Parathyroid adenoma (tissue), 2 donors: ENCODE data around the gene FURIN.

Experiments used
- H2AFZ ChIP-seq: fragments of 300-600 bp; sonication (generic); one replicate; pipeline ENCODE4 v1.7.0; 2017; ENCODE audit warnings: antibody characterized with exemption, mild to moderate bottlenecking
- H3K27ac ChIP-seq: fragments of 300-600 bp; sonication (generic); one replicate; pipeline ENCODE4 v1.7.0; 2017
- H3K27me3 ChIP-seq: fragments of 300-600 bp; sonication (generic); one replicate; pipeline ENCODE4 v1.7.0; 2017; ENCODE audit warnings: low read length; ENCODE audit not compliant: control insufficient read depth, insufficient read depth
- H3K36me3 ChIP-seq: fragments of 300-600 bp; sonication (generic); one replicate; pipeline ENCODE4 v1.7.0; 2017; ENCODE audit warnings: low read length; ENCODE audit not compliant: control insufficient read depth, insufficient read depth
- H3K4me1 ChIP-seq: fragments of 300-600 bp; sonication (generic); one replicate; pipeline ENCODE4 v1.7.0; 2017; ENCODE audit warnings: control low read depth
- H3K4me2 ChIP-seq: fragments of 300-600 bp; sonication (generic); one replicate; pipeline ENCODE4 v1.7.0; 2017; ENCODE audit warnings: low read length
- H3K4me3 ChIP-seq: fragments of 300-600 bp; sonication (generic); one replicate; pipeline ENCODE4 v1.7.0; 2017; ENCODE audit warnings: low read depth, low read length
- H3K79me2 ChIP-seq: fragments of 300-600 bp; sonication (generic); one replicate; pipeline ENCODE4 v1.7.0; 2017; ENCODE audit warnings: control low read depth
- H3K9ac ChIP-seq: fragments of 300-600 bp; sonication (generic); one replicate; pipeline ENCODE4 v1.7.0; 2017; ENCODE audit warnings: mild to moderate bottlenecking
- H3K9me3 ChIP-seq: fragments of 300-600 bp; sonication (generic); one replicate; pipeline ENCODE4 v1.7.0; 2017; ENCODE audit warnings: low read length; ENCODE audit not compliant: control insufficient read depth
- CTCF ChIP-seq: fragments of 300-600 bp; sonication (generic); IDR thresholded peaks from one replicate; pipeline ENCODE4 v1.7.0; 2017; ENCODE audit warnings: antibody characterized with exemption, mild to moderate bottlenecking
- donor health status: primary hyperparathyroidism.

The FURIN gene

DNA sequence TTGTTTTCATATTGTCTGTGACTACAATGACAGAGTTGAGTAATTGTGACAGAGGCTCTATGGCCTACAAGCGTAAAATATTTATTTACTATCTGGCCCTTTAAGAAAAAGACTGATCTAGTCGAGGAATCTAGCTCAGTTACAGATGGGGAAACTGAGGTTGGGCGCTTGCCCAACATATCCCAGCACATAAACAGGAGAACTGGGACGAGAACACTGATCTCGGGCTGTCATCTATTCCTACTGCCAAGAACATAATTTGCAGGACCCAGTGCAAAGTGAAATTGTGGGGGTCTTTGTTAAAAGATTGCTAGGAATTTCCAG is 17.9 kb downstream of the FURIN start:
- Histone ChIP-seq H3K4me1 (no peaks in the 10 kb centered on the region), H3K27ac (no peak overlapping the region), H3K4me3 (no peak overlapping the region), H3K27me3 (no peaks in the 10 kb centered on the region), H2AFZ (no peak overlapping the region), H3K9me3 (no peaks in the 10 kb centered on the region), H3K9ac (no peak overlapping the region), H3K4me2 (no peak overlapping the region), H3K79me2 (no peaks in the 10 kb centered on the region), H3K36me3 (no peaks in the 10 kb centered on the region)
- TF ChIP-seq CTCF = no peak

GRCh38 chr15:90887037-90887481 is 18.7 kb downstream of the FURIN start:
- no peak overlapping the region for H2AFZ ChIP-seq
- H3K9me3 ChIP-seq = no peaks in the 10 kb centered on the region
- no peak for TF ChIP-seq CTCF
- H3K36me3 ChIP-seq = no peaks in the 10 kb centered on the region
- no peaks in the 10 kb centered on the region for H3K27me3 ChIP-seq
- H3K27ac ChIP-seq = no peak overlapping the region
- H3K4me3 ChIP-seq = no peak overlapping the region
- H3K79me2 ChIP-seq = no peaks in the 10 kb centered on the region
- H3K9ac ChIP-seq = no peak overlapping the region
- no peak overlapping the region for H3K4me2 ChIP-seq
- no peaks in the 10 kb centered on the region for H3K4me1 ChIP-seq

GRCh38 chr15:90889313-90889730 is 20.9 kb downstream of the FURIN start:
- Histone ChIP-seq H3K9me3 (no peaks in the 10 kb centered on the region), H3K79me2 (no peaks in the 10 kb centered on the region), H3K4me2 (no peak overlapping the region), H3K27me3 (no peaks in the 10 kb centered on the region), H3K4me1 (no peaks in the 10 kb centered on the region), H3K27ac (no peak overlapping the region), H2AFZ (no peak overlapping the region), H3K36me3 (no peaks in the 10 kb centered on the region), H3K9ac (no peak overlapping the region), H3K4me3 (no peak overlapping the region)
- no peak for TF ChIP-seq CTCF

DNA sequence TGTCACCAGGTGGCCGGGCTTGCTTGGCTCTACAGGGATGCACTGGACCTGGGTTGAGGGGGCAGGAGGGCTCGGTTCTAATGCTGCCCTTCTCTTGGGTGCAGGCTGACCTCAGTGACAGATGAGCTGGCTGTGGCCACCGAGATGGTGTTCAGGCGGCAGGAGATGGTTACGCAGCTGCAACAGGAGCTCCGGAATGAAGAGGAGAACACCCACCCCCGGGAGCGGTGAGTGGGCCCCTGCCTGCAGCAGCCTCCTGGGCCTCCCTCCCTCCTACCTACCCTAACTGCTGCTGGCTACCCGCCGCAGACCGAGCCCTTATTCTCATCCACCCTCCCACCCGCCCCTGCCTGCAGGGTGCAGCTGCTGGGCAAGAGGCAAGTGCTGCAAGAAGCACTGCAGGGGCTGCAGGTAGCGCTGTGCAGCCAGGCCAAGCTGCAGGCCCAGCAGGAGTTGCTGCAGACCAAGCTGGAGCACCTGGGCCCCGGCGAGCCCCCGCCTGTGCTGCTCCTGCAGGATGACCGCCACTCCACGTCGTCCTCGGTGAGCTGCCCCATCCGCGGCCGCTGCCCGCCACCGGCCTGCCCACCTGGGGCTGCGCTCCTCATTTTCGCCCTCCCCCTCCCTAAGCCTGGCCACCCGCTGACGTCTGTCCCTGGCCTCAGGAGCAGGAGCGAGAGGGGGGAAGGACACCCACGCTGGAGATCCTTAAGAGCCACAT is 21.5 kb downstream of the FURIN start:
- Histone ChIP-seq H3K9ac (no peak overlapping the region), H3K4me1 (no peaks in the 10 kb centered on the region), H3K4me3 (no peak overlapping the region), H2AFZ (no peak overlapping the region), H3K4me2 (no peak overlapping the region), H3K27me3 (no peaks in the 10 kb centered on the region), H3K79me2 (no peaks in the 10 kb centered on the region), H3K27ac (no peak overlapping the region), H3K36me3 (no peaks in the 10 kb centered on the region), H3K9me3 (no peaks in the 10 kb centered on the region)
- TF ChIP-seq CTCF = no peak

GRCh38 chr15:90890839-90891238 is 22.5 kb downstream of the FURIN start:
- H3K27me3 ChIP-seq = no peaks in the 10 kb centered on the region
- no peaks in the 10 kb centered on the region for H3K36me3 ChIP-seq
- no peaks in the 10 kb centered on the region for H3K79me2 ChIP-seq
- no peak overlapping the region for H2AFZ ChIP-seq
- no peak for TF ChIP-seq CTCF
- H3K27ac ChIP-seq = no peak overlapping the region
- H3K4me3 ChIP-seq = no peak overlapping the region
- H3K9ac ChIP-seq = no peak overlapping the region
- H3K4me1 ChIP-seq = no peaks in the 10 kb centered on the region
- H3K9me3 ChIP-seq = no peaks in the 10 kb centered on the region
- no peak overlapping the region for H3K4me2 ChIP-seq
